ENCODE data around the gene GDF11.

- TF ChIP-seq POLR2A (IDR thresholded peaks at IDR 0.05; ENCODE audit: borderline replicate concordance, extremely low read depth, insufficient read depth, insufficient read length) (no peak), REST (IDR thresholded peaks at IDR 0.05; ENCODE audit: low read depth) (no peak)
Observed at GRCh38 chr12:55745361-55746173, 2.6 kb downstream of the GDF11 start.
